ENCODE results near the gene UBE2O. TPM values are rescaled to one million over a fixed set of nuclear protein-coding genes. Genes with fewer than 3 reads are reported as not detected.
A peak's percentile ranks its signal among the peaks of the same experiment; 100 is the strongest.

UBE2O gene
- total RNA-seq = 35.7 TPM
- long read RNA-seq, full-length matches to known transcripts = 11 of 56 reads
- long read RNA-seq, partial matches to known transcripts = 38 of 56 reads
- long read RNA-seq, other reads (novel, unspliced or antisense) = 7 of 56 reads

GRCh38 chr17:76452660-76453430 is at the start of gene UBE2O:
Gene UBE2O, minus strand, starts transcription at chr17:76453152. Its CDS starts 11 bp downstream, at chr17:76453141.
- Histone ChIP-seq H3K27me3 (ENCODE audit: low read depth) (no peaks in the 10 kb centered on the region), H3K27ac (replicated peaks) (peak within 1 kb of the TSS; percentile 94), H3K9me3 (replicated peaks) (no peaks in the 10 kb centered on the region), H3K4me3 (peak within 1 kb of the TSS; percentile 99), H3K4me1 (peaks cover 51% of the 10 kb centered on the region), H3K36me3 (no peaks in the 10 kb centered on the region)
- intact Hi-C loops (cut with micrococcal nuclease) = loop anchor here (10.0 kb wide), 1 partner anchor 48 kb away; no protein-coding TSS in a partner anchor
- peak; percentile 46 for TF ChIP-seq CTCF (IDR thresholded peaks at IDR 0.05; ENCODE audit: borderline replicate concordance)
- peak; percentile 90 for DNase-seq

GRCh38 chr17:76501827-76502307 is 48.9 kb upstream of the UBE2O start:
- Histone ChIP-seq H3K27me3 (ENCODE audit: low read depth) (peaks cover 3% of the 10 kb centered on the region), H3K4me1 (peaks cover 60% of the 10 kb centered on the region), H3K27ac (replicated peaks) (peak overlapping the region; percentile 97), H3K36me3 (no peaks in the 10 kb centered on the region), H3K4me3 (peak overlapping the region; percentile 76), H3K9me3 (replicated peaks) (no peaks in the 10 kb centered on the region)
- no peak for DNase-seq
- intact Hi-C loops (cut with micrococcal nuclease) = no loop called here
- no peak for TF ChIP-seq CTCF (IDR thresholded peaks at IDR 0.05; ENCODE audit: borderline replicate concordance)

- Histone ChIP-seq H3K9me3 (replicated peaks) (no peaks in the 10 kb centered on the region), H3K4me1 (peaks cover 61% of the 10 kb centered on the region), H3K4me3 (peak within 1 kb of the TSS; percentile 76), H3K27me3 (ENCODE audit: low read depth) (no peaks in the 10 kb centered on the region), H3K27ac (replicated peaks) (peak within 1 kb of the TSS; percentile 97), H3K36me3 (no peaks in the 10 kb centered on the region)
- peak; percentile 92 for DNase-seq
- TF ChIP-seq CTCF (IDR thresholded peaks at IDR 0.05; ENCODE audit: borderline replicate concordance) = no peak
- intact Hi-C loops (cut with micrococcal nuclease) = no loop called here
Measured at GRCh38 chr17:76501018-76501826, 48.3 kb upstream of the UBE2O start, which contains the start of gene RHBDF2. Gene RHBDF2, minus strand, starts transcription at chr17:76501423. Its CDS starts 19,899 bp downstream, at chr17:76481524.

GRCh38 chr17:76500747-76501017 is 47.7 kb upstream of the UBE2O start:
- no peak for TF ChIP-seq CTCF (IDR thresholded peaks at IDR 0.05; ENCODE audit: borderline replicate concordance)
- no peaks in the 10 kb centered on the region for H3K9me3 ChIP-seq (replicated peaks)
- H3K27ac ChIP-seq (replicated peaks) = peak overlapping the region; percentile 97
- peak overlapping the region; percentile 76 for H3K4me3 ChIP-seq
- H3K36me3 ChIP-seq = no peaks in the 10 kb centered on the region
- DNase-seq = no peak
- peaks cover 66% of the 10 kb centered on the region for H3K4me1 ChIP-seq
- intact Hi-C loops (cut with micrococcal nuclease) = no loop called here
- H3K27me3 ChIP-seq (ENCODE audit: low read depth) = no peaks in the 10 kb centered on the region

- no peak for TF ChIP-seq CTCF (IDR thresholded peaks at IDR 0.05; ENCODE audit: borderline replicate concordance)
- Histone ChIP-seq H3K27ac (replicated peaks) (peak overlapping the region; percentile 97), H3K9me3 (replicated peaks) (no peaks in the 10 kb centered on the region), H3K4me1 (peaks cover 67% of the 10 kb centered on the region), H3K36me3 (no peaks in the 10 kb centered on the region), H3K27me3 (ENCODE audit: low read depth) (no peaks in the 10 kb centered on the region), H3K4me3 (peak overlapping the region; percentile 76)
- intact Hi-C loops (cut with micrococcal nuclease) = no loop called here
- DNase-seq = no peak
Measured at GRCh38 chr17:76500074-76500746, 47.3 kb upstream of the UBE2O start.

Data from left ventricle myocardium inferior (tissue), 1 donor.